NCI-H2196 treated with DMSO at 0.1 percent for 48 hours (cell line): ENCODE measurements around the gene TMEM213.

Source experiments
- DNase-seq: peaks from one replicate; lab custom pipeline; 2025; ENCODE audit not compliant: unreplicated experiment; lab: John Stamatoyannopoulos, UW

TMEM213 gene

DNA sequence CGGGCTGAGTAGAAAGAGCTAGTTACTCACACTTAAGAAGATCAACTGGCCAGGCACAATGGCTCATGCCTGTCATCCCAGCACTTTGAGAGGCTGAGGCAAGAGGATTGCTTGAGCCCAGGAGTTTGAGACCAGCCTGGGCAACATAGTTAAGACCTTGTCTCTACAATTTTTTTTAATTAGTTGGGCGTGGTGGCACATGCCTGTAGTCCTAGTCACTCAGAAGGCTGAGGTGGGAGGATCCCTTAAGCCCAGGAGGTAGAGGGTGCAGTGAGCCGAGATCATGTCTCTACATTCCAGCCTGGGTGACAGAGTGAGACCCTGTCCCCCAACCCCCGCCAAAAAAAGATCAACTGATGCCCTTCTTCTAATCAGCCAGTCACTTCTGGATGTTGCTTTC is 74.8 kb downstream of the TMEM213 start:
- DNase-seq = no peak

DNA sequence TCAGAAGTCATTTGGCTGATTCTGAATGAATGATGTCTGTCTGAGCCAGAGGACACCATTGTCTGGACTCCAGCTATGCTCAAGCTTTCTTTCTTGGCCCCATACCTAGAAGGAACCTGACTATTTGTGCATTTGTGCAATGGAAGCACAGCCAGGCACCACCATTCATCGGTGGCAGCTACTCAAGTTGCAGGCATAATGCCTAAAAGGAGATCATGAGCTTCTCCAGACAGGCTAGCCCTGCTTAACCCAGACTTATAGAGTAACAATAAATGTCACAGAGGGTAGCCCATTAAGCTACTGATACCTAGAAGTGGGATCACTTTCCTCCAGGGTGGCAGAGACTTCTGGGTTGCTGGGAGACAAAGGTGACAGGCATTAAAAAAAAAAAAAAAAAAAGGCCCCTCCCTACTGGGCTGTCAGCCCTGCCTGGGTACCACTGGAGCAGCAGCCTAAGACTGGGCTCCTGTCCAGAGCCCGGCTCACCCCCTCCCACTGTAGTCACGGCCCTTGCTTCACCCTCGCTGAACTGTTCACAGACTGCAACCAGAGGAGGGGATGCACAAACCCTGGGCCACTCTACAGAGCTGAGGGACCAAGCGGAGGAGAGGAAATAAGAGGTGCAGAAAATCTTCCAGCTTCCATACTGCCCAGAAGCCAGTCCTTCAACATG is 75.6 kb downstream of the TMEM213 start:
- DNase-seq = no peak

GRCh38 chr7:138875794-138876193 is 78.0 kb downstream of the TMEM213 start:
- DNase-seq = no peak

GRCh38 chr7:138876326-138876725 is 78.5 kb downstream of the TMEM213 start:
- no peak for DNase-seq

- DNase-seq = no peak
These were observed 80.3 kb downstream of the TMEM213 start for GRCh38 chr7:138878051-138878450.

- no peak for DNase-seq
These were observed 81.1 kb downstream of the TMEM213 start for GRCh38 chr7:138878856-138879255.

DNA sequence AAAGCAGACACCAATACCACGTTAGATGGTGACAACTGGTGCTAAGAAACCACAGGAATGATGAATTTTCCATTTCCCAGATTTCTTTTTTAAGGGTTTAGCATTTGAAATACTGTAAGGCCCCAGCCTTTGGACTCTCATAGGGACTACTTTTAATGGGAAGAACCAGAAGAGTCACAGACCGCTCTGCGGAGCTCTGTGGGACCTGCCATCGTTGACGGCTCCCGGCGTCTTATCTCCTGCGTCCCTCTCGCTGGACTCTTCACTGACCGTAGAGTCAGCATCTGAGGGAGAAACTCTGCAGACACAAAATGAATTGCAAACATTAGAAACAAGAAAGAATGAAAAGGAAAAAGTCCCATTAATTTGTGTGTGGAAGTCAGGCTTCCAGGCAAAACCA is 81.6 kb downstream of the TMEM213 start:
- DNase-seq = no peak

GRCh38 chr7:138880881-138881578 is 83.2 kb downstream of the TMEM213 start:
- no peak for DNase-seq

GRCh38 chr7:138881579-138882188 is 83.9 kb downstream of the TMEM213 start:
- no peak for DNase-seq

- DNase-seq = no peak
These were observed 84.5 kb downstream of the TMEM213 start for GRCh38 chr7:138882249-138882648.

- DNase-seq = no peak
These were observed 87.8 kb downstream of the TMEM213 start for GRCh38 chr7:138885383-138886147.

DNA sequence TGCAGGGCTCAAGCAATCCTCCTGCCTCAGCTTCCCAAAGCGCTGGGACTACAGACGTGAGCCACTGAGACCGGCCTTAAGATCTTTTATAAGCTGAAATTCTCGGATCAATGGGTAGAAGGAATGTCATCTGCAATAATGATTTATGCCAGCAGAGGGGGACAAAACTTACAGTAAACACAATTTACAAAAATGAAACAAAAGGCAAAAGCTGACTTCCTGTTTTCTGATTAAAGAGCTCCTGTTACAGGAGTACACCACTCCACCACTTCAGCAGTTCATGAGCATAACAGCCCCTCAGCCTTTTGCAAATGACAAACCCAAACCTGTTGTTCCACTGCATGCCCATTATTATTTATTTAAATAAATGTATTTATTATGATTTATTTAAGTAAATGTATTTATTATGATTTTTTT is 88.7 kb downstream of the TMEM213 start:
- peak; percentile 45 for DNase-seq

DNA sequence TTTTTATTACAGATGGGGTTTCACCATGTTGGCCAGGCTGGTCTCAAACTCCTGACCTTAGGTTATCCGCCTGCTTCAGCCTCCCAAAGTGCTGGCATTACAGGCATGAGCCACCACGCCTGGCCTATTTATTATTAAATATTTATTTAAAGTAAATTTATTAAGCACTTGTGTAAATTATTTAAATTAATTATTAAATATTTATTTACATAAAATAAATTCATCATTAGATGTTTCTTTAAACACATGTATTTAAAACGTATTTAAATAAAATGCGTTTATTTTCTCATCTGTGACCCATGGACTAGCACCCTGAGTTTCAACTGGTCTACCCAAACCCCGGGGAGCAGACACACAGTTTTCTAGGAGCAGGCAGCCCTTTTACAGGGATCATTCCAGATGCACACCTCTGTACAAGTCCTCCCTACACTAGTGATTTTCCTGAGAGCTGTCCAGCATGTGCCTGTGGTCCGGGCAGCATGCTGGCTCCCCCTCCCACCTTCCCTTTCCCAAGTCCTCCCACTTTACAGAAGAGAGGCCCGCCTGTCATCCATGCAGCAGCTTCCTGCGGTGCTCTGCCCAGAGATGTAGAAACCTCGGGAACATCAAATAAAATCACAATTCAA is 89.4 kb downstream of the TMEM213 start:
- no peak for DNase-seq
